ENCODE data around the gene ACTL7A.

ACTL7A gene

GRCh38 chr9:108865037-108865436 is 3.0 kb downstream of the ACTL7A start:
- TF ChIP-seq ZFX (IDR thresholded peaks at IDR 0.05), result no peak
- no peak for TF ChIP-seq CTCF (conservative IDR thresholded peaks at IDR 0.05)
- no peak overlapping the region for H3K27ac ChIP-seq

GRCh38 chr9:108866001-108866420 is 3.9 kb downstream of the ACTL7A start:
- no peak overlapping the region for H3K27ac ChIP-seq
- no peak for TF ChIP-seq CTCF (conservative IDR thresholded peaks at IDR 0.05)

- H3K27ac ChIP-seq, result no peak overlapping the region
- TF ChIP-seq ZFX (IDR thresholded peaks at IDR 0.05) (no peak), CTCF (conservative IDR thresholded peaks at IDR 0.05) (no peak)
These were observed 5.0 kb downstream of the ACTL7A start for GRCh38 chr9:108867116-108867515.

GRCh38 chr9:108867829-108868228 is 5.8 kb downstream of the ACTL7A start:
- H3K27ac ChIP-seq, result no peak overlapping the region
- TF ChIP-seq ZFX (IDR thresholded peaks at IDR 0.05), result no peak
- no peak for TF ChIP-seq CTCF (conservative IDR thresholded peaks at IDR 0.05)

GRCh38 chr9:108869092-108869725 is 7.1 kb downstream of the ACTL7A start:
- no peak overlapping the region for H3K27ac ChIP-seq
- no peak for TF ChIP-seq CTCF (conservative IDR thresholded peaks at IDR 0.05)
- TF ChIP-seq ZFX (IDR thresholded peaks at IDR 0.05), result no peak

GRCh38 chr9:108874058-108874788 is 12.2 kb downstream of the ACTL7A start:
- H3K27ac ChIP-seq, result no peak overlapping the region

More at GRCh38 chr9:108874058-108874788, 12.2 kb downstream of the ACTL7A start:
- TF ChIP-seq ZFX (IDR thresholded peaks at IDR 0.05) (no peak), CTCF (conservative IDR thresholded peaks at IDR 0.05) (no peak)

Measured in C4-2B (cell line).